HT-29 (cell line): ENCODE data around the gene MAEL. TPM values are rescaled to one million over a fixed set of nuclear protein-coding genes. Genes with fewer than 3 reads are reported as not detected.
A peak's percentile ranks its signal among the peaks of the same experiment; 100 is the strongest.

Experiments used
- DNase-seq: peaks from one replicate; pipeline ENCODE4 v3.0.0-alpha.2; 2015; ENCODE audit warnings: low spot score
- small RNA-seq: library from RNA; depleted of rRNA; stranded (forward); fragments of <200 nt; gene quantifications from one replicate; pipeline ENCODE3, GENCODE V24; 2014
- total RNA-seq: library from RNA; depleted of rRNA; stranded (reverse); fragments of >200 nt; shearing (Covaris generic); gene quantifications from 2 replicates; pipeline ENCODE4 v1.2.3, GENCODE V29; 2014; rRNA removed

Gene MAEL
- total RNA-seq, 1 experiment from 2014 or later, result not detected

GRCh38 chr1:167054946-167055630, 66.0 kb downstream of the MAEL start:
- no peak for DNase-seq

- DNase-seq, result no peak
Observed at GRCh38 chr1:167056529-167057231, 67.6 kb downstream of the MAEL start.

GRCh38 chr1:167057241-167057688, 68.2 kb downstream of the MAEL start:
- DNase-seq, result peak; percentile 68

GRCh38 chr1:167059045-167059808, 70.1 kb downstream of the MAEL start:
- peak; percentile 87 for DNase-seq

GRCh38 chr1:167059809-167060107, 70.7 kb downstream of the MAEL start:
- no peak for DNase-seq

DNA sequence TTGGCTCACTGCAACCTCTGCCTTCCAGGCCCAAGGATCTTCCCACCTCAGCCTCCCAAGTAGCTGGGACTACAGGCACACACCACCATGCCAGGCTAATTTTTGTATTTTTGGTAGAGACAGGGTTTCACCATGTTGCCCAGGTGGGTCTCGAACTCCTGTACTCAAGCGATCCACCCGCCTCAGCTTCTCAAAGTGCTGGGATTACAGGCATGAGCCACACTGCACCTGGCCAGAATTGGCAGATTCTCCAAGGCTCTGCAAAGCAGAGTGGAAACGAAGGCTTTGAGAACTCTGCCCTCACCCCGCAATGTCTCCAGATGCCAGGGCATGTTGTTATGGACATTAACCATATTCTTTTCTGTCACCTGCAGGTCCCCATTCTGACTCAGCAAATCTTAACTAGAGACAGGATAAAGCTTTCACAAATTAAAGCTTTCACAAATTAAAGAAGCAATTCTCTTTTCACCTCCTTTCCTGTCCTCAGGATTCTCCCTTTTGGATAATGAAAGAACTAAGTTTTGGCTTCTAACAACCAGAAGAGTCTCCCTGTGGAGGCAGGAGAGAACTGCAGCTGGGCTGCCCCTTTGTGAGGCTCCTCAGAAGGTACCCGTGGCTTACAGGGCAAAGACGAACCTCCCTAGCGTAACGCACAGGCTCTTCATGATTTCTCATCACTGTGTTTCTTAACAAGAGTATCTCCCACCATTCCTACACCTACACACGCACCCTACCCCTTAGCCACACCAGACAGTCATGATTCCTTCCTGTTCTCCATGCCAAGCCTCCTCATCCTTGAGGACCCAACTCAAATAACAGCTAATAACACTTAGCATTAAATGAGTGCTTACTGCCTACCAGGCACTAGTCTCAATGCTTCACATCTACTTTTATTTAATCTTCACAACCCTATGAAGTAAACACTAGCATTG, 71.3 kb downstream of the MAEL start:
- peak; percentile 25 for DNase-seq

GRCh38 chr1:167061073-167061464, 72.0 kb downstream of the MAEL start:
- DNase-seq, result no peak

GRCh38 chr1:167064621-167065020, 75.5 kb downstream of the MAEL start:
- DNase-seq, result no peak

- no peak for DNase-seq
Observed at GRCh38 chr1:167065471-167065870, 76.4 kb downstream of the MAEL start.

- peak; percentile 85 for DNase-seq
Observed at GRCh38 chr1:167066333-167067122, 77.4 kb downstream of the MAEL start.

DNA sequence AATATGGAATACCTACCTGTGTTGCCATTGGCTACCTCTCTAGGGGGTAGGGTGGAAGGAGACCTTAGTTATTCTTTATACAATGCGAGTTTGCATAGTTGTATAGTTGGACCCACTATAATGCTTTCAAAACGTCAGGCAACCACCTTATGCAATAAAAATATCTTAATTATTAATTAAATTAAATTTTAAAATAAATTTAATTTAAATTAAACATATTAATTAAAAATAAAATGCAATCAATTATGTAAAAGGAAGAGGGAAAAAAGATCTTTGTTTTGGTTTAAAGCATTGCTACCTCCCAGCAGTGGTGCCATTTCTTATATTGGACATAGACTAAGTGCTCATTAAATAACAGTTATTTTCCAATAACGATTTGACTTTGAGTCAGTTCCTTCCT, 78.8 kb downstream of the MAEL start:
- no peak for DNase-seq

- no peak for DNase-seq
Observed at GRCh38 chr1:167068761-167069160, 79.7 kb downstream of the MAEL start.

DNA sequence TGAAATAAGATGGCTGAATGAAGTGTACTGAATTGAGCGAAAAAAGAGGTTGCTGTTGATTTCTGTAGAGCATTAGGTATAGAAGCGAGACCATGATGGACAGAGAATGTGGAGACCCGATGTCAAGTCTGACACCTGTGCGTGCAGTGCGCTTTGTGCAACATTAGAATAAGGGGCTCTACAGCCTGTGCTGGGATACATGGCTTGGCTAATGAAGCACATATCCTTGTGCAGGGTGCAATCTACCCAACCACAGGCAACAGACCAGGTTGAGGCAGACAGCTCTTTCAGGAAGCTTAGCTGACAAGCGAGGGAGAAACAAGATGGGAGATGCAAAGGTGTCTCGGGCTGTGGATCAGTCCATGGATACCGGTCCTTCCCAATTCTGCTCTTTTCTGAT, 82.2 kb downstream of the MAEL start:
- no peak for DNase-seq

Small RNAs within 50 kb of the gene (small RNA-seq; reads per million reads assigned to genes)
- 1.3 reads per million, percentile 48 among the genes with 10 or more reads in this experiment for gene RNA5SP65

Other genes starting within 250 kb of the MAEL start
- 21.2 and 22.0 TPM in 2 replicates for gene POGK, start 149.8 kb upstream of the MAEL start, total RNA-seq
- gene TADA1, start 113.0 kb upstream of the MAEL start, total RNA-seq, result 5.7 and 7.2 TPM in 2 replicates
- 0.05 and 0.48 TPM in 2 replicates for gene ILDR2, start 13.7 kb upstream of the MAEL start, total RNA-seq
- gene GPA33, start 101.1 kb downstream of the MAEL start, total RNA-seq, result 2.9 and 3.1 TPM in 2 replicates
- not detected in 2 replicates for gene STYXL2, start 104.8 kb downstream of the MAEL start, total RNA-seq
- gene POU2F1, start 231.6 kb downstream of the MAEL start, total RNA-seq, result 5.9 and 9.0 TPM in 2 replicates